Trophoblast cell (in vitro differentiated cells and primary cell): ENCODE results near the gene GDF11.

ENCODE experiments used
- DNase-seq, 2 donors: peaks; one replicate each; pipeline ENCODE4 v3.0.0-alpha.2; 2016
- H2AFZ ChIP-seq: 2 replicates; pipeline ENCODE4 v1.6.1; 2013; ENCODE audit warnings: low read length, moderate library complexity, mild to moderate bottlenecking; ENCODE audit not compliant: insufficient read depth, poor library complexity
- H2AK5ac ChIP-seq: 2 replicates; pipeline ENCODE4 v1.6.1; 2013; ENCODE audit warnings: mild to moderate bottlenecking, low read length
- H2BK120ac ChIP-seq: 2 replicates; pipeline ENCODE4 v1.6.1; 2013; ENCODE audit warnings: low read length, mild to moderate bottlenecking, moderate library complexity; ENCODE audit not compliant: insufficient read depth, poor library complexity
- H2BK12ac ChIP-seq: 2 replicates; pipeline ENCODE4 v1.6.1; 2013; ENCODE audit warnings: mild to moderate bottlenecking, low read length, moderate library complexity
- H2BK5ac ChIP-seq: 2 replicates; pipeline ENCODE4 v1.6.1; 2013; ENCODE audit warnings: low read length, low read depth, moderate library complexity, mild to moderate bottlenecking; ENCODE audit not compliant: poor library complexity
- H3K14ac ChIP-seq: 2 replicates; pipeline ENCODE4 v1.6.1; 2013; ENCODE audit warnings: mild to moderate bottlenecking, low read length
- H3K18ac ChIP-seq: 2 replicates; pipeline ENCODE4 v1.6.1; 2013; ENCODE audit warnings: mild to moderate bottlenecking, low read length
- H3K23ac ChIP-seq: 2 replicates; pipeline ENCODE4 v1.6.1; 2013; ENCODE audit warnings: low read length
- H3K27ac ChIP-seq: 2 replicates; pipeline ENCODE4 v1.5.1; 2013; ENCODE audit warnings: low read depth, mild to moderate bottlenecking, inconsistent platforms, low read length, moderate library complexity
- H3K27me3 ChIP-seq: 2 replicates; pipeline ENCODE4 v1.6.1; 2013; ENCODE audit warnings: inconsistent platforms, mild to moderate bottlenecking, low read length, moderate library complexity; ENCODE audit not compliant: insufficient read depth
- H3K36me3 ChIP-seq, 2 experiments: 1 replicate in 1 of 2; 2 replicates in 1 of 2; pipeline ENCODE4 v1.6.1; 2013; ENCODE audit warnings: low read length in 2 of 2, mild to moderate bottlenecking in 2 of 2, moderate library complexity in 1 of 2; ENCODE audit not compliant: insufficient read depth in 2 of 2, control insufficient read depth in 1 of 2
- H3K4ac ChIP-seq: 2 replicates; pipeline ENCODE4 v1.6.1; 2013; ENCODE audit warnings: low read depth, mild to moderate bottlenecking, low read length, moderate library complexity
- H3K4me1 ChIP-seq, 2 experiments: 1 replicate in 1 of 2; 2 replicates in 1 of 2; pipeline ENCODE4 v1.6.1; 2013; ENCODE audit warnings: low read length in 2 of 2, mild to moderate bottlenecking in 2 of 2, moderate library complexity in 1 of 2; ENCODE audit not compliant: insufficient read depth in 2 of 2, control insufficient read depth in 1 of 2
- H3K4me2 ChIP-seq: 2 replicates; pipeline ENCODE4 v1.6.1; 2013; ENCODE audit warnings: inconsistent platforms, mild to moderate bottlenecking, low read length, moderate library complexity
- H3K4me3 ChIP-seq: 2 replicates; pipeline ENCODE4 v1.5.1; 2013; ENCODE audit warnings: mild to moderate bottlenecking, low read depth, low read length, inconsistent platforms
- H3K79me1 ChIP-seq: one replicate; pipeline ENCODE4 v1.6.1; 2013; ENCODE audit warnings: low read length
- H3K79me2 ChIP-seq: 2 replicates; pipeline ENCODE4 v1.6.1; 2013; ENCODE audit warnings: low read length, mild to moderate bottlenecking; ENCODE audit not compliant: control insufficient read depth, insufficient read depth, poor library complexity
- H3K9ac ChIP-seq: 2 replicates; pipeline ENCODE4 v1.6.1; 2013; ENCODE audit warnings: mild to moderate bottlenecking, low read length
- H3K9me3 ChIP-seq: 2 replicates; pipeline ENCODE4 v1.6.1; 2013; ENCODE audit warnings: low read depth, mild to moderate bottlenecking, control low read depth, inconsistent platforms, low read length; ENCODE audit not compliant: insufficient read depth
- H4K12ac ChIP-seq: 2 replicates; pipeline ENCODE4 v1.6.1; 2013; ENCODE audit warnings: low read depth, mild to moderate bottlenecking, low read length, moderate library complexity
- H4K8ac ChIP-seq: 2 replicates; pipeline ENCODE4 v1.6.1; 2013; ENCODE audit warnings: low read depth, mild to moderate bottlenecking, low read length, moderate library complexity
- H4K91ac ChIP-seq: one replicate; pipeline ENCODE4 v1.6.1; 2013; ENCODE audit warnings: low read depth, mild to moderate bottlenecking, low read length, moderate library complexity
- WGBS: extraction: QIAGEN DNeasy Blood & Tissue Kit; methylation state at CpG from one replicate; pipeline ENCODE4 v1.1.7; 2013; ENCODE audit warnings: missing lambda C conversion rate; ENCODE audit not compliant: insufficient read length, insufficient coverage; ENCODE audit errors: extremely low coverage; 5-methylcytosine and 5-hydroxymethylcytosine counted together

GDF11 gene

GRCh38 chr12:55698241-55698955 lies 44.5 kb upstream of the GDF11 start:
- H3K9me3 ChIP-seq = peaks cover 8% of the 10 kb centered on the region
- no peak overlapping the region for H4K8ac ChIP-seq
- no peak overlapping the region for H2AFZ ChIP-seq
- H3K79me1 ChIP-seq = no peaks in the 10 kb centered on the region
- no peak overlapping the region for H2BK5ac ChIP-seq
- no peaks in the 10 kb centered on the region for H3K36me3 ChIP-seq
- no peak overlapping the region for H2AK5ac ChIP-seq
- no peak overlapping the region for H2BK12ac ChIP-seq
- H3K27me3 ChIP-seq = no peaks in the 10 kb centered on the region
- H3K4me1 ChIP-seq = no peaks in the 10 kb centered on the region
- H3K4me3 ChIP-seq = no peak overlapping the region
- no peak overlapping the region for H4K12ac ChIP-seq
- no peak overlapping the region for H4K91ac ChIP-seq
- DNase-seq = no peak
- no peak overlapping the region for H3K14ac ChIP-seq
- H3K4ac ChIP-seq = no peak overlapping the region
- no CpG with 5 or more reads among the region's 16 CpGs for WGBS
- no peaks in the 10 kb centered on the region for H3K79me2 ChIP-seq
- H3K9ac ChIP-seq = no peak overlapping the region
- H2BK120ac ChIP-seq = no peak overlapping the region
- H3K23ac ChIP-seq = no peak overlapping the region
- no peak overlapping the region for H3K27ac ChIP-seq
- H3K18ac ChIP-seq = no peak overlapping the region
- H3K4me2 ChIP-seq = no peak overlapping the region

GRCh38 chr12:55698965-55699364 lies 44.0 kb upstream of the GDF11 start:
- Histone ChIP-seq H3K9me3 (peaks cover 6% of the 10 kb centered on the region), H3K9ac (no peak overlapping the region), H2AFZ (no peak overlapping the region), H2BK120ac (no peak overlapping the region), H3K27ac (no peak overlapping the region), H2BK12ac (no peak overlapping the region), H4K12ac (no peak overlapping the region), H3K14ac (no peak overlapping the region), H3K18ac (no peak overlapping the region), H4K8ac (no peak overlapping the region), H3K23ac (no peak overlapping the region), H4K91ac (no peak overlapping the region), H3K36me3 (no peaks in the 10 kb centered on the region), H3K79me2 (no peaks in the 10 kb centered on the region), H3K4me1 (no peaks in the 10 kb centered on the region), H3K79me1 (no peaks in the 10 kb centered on the region), H3K4ac (no peak overlapping the region), H3K27me3 (no peaks in the 10 kb centered on the region), H2AK5ac (no peak overlapping the region), H3K4me3 (no peak overlapping the region), H2BK5ac (no peak overlapping the region), H3K4me2 (no peak overlapping the region)
- no CpG with 5 or more reads among the region's 1 CpG for WGBS
- DNase-seq = no peak

- Histone ChIP-seq H4K91ac (no peak overlapping the region), H3K9ac (no peak overlapping the region), H2BK120ac (no peak overlapping the region), H4K8ac (no peak overlapping the region), H3K14ac (no peak overlapping the region), H3K79me2 (no peaks in the 10 kb centered on the region), H3K9me3 (peaks cover 3% of the 10 kb centered on the region), H2BK12ac (no peak overlapping the region), H3K27me3 (no peaks in the 10 kb centered on the region), H3K4me2 (no peak overlapping the region), H3K4ac (no peak overlapping the region), H3K23ac (no peak overlapping the region), H2BK5ac (no peak overlapping the region), H3K36me3 (no peaks in the 10 kb centered on the region), H2AFZ (no peak overlapping the region), H3K27ac (no peak overlapping the region), H4K12ac (no peak overlapping the region), H3K4me3 (no peak overlapping the region), H2AK5ac (no peak overlapping the region), H3K18ac (no peak overlapping the region), H3K4me1 (no peaks in the 10 kb centered on the region), H3K79me1 (no peaks in the 10 kb centered on the region)
- WGBS = no CpG with 5 or more reads among the region's 5 CpGs
- no peak for DNase-seq
Measured at GRCh38 chr12:55699471-55700055, 43.4 kb upstream of the GDF11 start.

- H3K36me3 ChIP-seq = no peaks in the 10 kb centered on the region
Measured at GRCh38 chr12:55700255-55701018, 42.5 kb upstream of the GDF11 start.

More at GRCh38 chr12:55700255-55701018, 42.5 kb upstream of the GDF11 start:
- no peak overlapping the region for H3K14ac ChIP-seq
- no peak overlapping the region for H4K12ac ChIP-seq
- DNase-seq = no peak
- no peak overlapping the region for H2BK120ac ChIP-seq
- no peak overlapping the region for H3K18ac ChIP-seq
- no peak overlapping the region for H3K4me3 ChIP-seq
- no peak overlapping the region for H3K27ac ChIP-seq
- no peak overlapping the region for H3K4ac ChIP-seq
- H4K8ac ChIP-seq = no peak overlapping the region
- H3K79me1 ChIP-seq = no peaks in the 10 kb centered on the region
- H2AFZ ChIP-seq = no peak overlapping the region
- no peaks in the 10 kb centered on the region for H3K27me3 ChIP-seq
- H3K4me1 ChIP-seq = no peaks in the 10 kb centered on the region
- no peak overlapping the region for H4K91ac ChIP-seq
- H3K9ac ChIP-seq = no peak overlapping the region
- H3K9me3 ChIP-seq = peaks cover 3% of the 10 kb centered on the region
- H3K79me2 ChIP-seq = no peaks in the 10 kb centered on the region
- no CpG with 5 or more reads among the region's 21 CpGs for WGBS
- no peak overlapping the region for H2AK5ac ChIP-seq
- H2BK12ac ChIP-seq = no peak overlapping the region
- no peak overlapping the region for H2BK5ac ChIP-seq
- no peak overlapping the region for H3K4me2 ChIP-seq
- no peak overlapping the region for H3K23ac ChIP-seq
